Uterus (tissue), 2 donors: ENCODE results near the gene OPCML.

ENCODE experiments used
- CTCF ChIP-seq, 4 experiments: fragments of 200-600 bp in 2 of 4; fragments of 450-650 bp in 2 of 4; sonication (generic) in 2 of 4; IDR thresholded peaks; one replicate each; pipeline ENCODE4 v1.5.1; 2016 to 2019; ENCODE audit warnings: antibody characterized with exemption in 4 of 4, mild to moderate bottlenecking in 2 of 4, moderate library complexity in 1 of 4
- POLR2A ChIP-seq, 2 donors: fragments of 450-650 bp; IDR thresholded peaks; one replicate each; pipeline ENCODE4 v1.6.1; 2016; ENCODE audit warnings: antibody characterized with exemption in 2 of 2, mild to moderate bottlenecking in 1 of 2, moderate library complexity in 1 of 2

- TF ChIP-seq POLR2A (IDR thresholded peaks at IDR 0.05) (no peak), CTCF (IDR thresholded peaks at IDR 0.05) (no peak)
These were observed 892.9 kb downstream of the OPCML start for GRCh38 chr11:132639403-132639802.
